ENCODE results near the gene WDR27. TPM values are rescaled to one million over a fixed set of nuclear protein-coding genes. Genes with fewer than 3 reads are reported as not detected.
"Not testable (repeated sequence)": the region's sequence is repeated elsewhere in the genome, so short reads cannot be mapped to it uniquely, and the experiment has no call there.

The WDR27 gene
- polyA plus RNA-seq, 3 donors, result 0.95 to 20.5 (median 2.0) TPM

- H3K4me2 ChIP-seq (replicated peaks; ENCODE audit: extremely low read depth, low read length, poor library complexity, severe bottlenecking); H3K4me3 ChIP-seq (replicated peaks in 1 of 3; ENCODE audit: low read depth in 2 of 3, low read length in 3 of 3); H3K27ac ChIP-seq (ENCODE audit: low read depth in 1 of 2, low read length in 2 of 2); H3K27me3 ChIP-seq (ENCODE audit: control insufficient read depth in 2 of 2, insufficient read depth in 2 of 2, low read length in 2 of 2); DNase-seq; H2AFZ ChIP-seq (ENCODE audit: insufficient read depth, low read depth, low read length, poor library complexity, severe bottlenecking); intact Hi-C loops (cut with micrococcal nuclease); H3K79me2 ChIP-seq (ENCODE audit: insufficient read depth, low read length); H3K27ac Mint-ChIP-seq; H3K27me3 Mint-ChIP-seq (ENCODE audit: low read depth in 3 of 3); H3K36me3 ChIP-seq (replicated peaks in 1 of 2; ENCODE audit: control insufficient read depth in 1 of 2, insufficient read depth in 2 of 2, low read length in 2 of 2); H3K4me1 Mint-ChIP-seq; H3K4me1 ChIP-seq (ENCODE audit: control insufficient read depth in 1 of 2, insufficient read depth in 2 of 2, low read length in 2 of 2); H3K9ac ChIP-seq (ENCODE audit: insufficient read depth, low read length, poor library complexity, severe bottlenecking); H3K4me3 Mint-ChIP-seq; H4K20me1 ChIP-seq (ENCODE audit: insufficient read depth, low read length); H3K36me3 Mint-ChIP-seq: not testable (repeated sequence)
- H3K9me3 ChIP-seq (replicated peaks in 1 of 2; ENCODE audit: control insufficient read depth in 1 of 2, insufficient read depth in 1 of 2, low read length in 2 of 2), result peaks cover 42 to 46% of the 10 kb centered on the region in 2 donors
- WGBS (ENCODE audit: insufficient coverage), result no CpG with 5 or more reads among the region's 2 CpGs
- peaks cover 16 to 48% (median 31%) of the 10 kb centered on the region in 7 donors for H3K9me3 Mint-ChIP-seq
Measured at GRCh38 chr6:169466256-169466655, 235.6 kb downstream of the WDR27 start.

GRCh38 chr6:169457762-169458161 lies 244.1 kb downstream of the WDR27 start:
- H3K4me3 ChIP-seq (replicated peaks in 1 of 3; ENCODE audit: low read depth in 2 of 3, low read length in 3 of 3), result no peak overlapping the region
- no peak for TF ChIP-seq CTCF (IDR thresholded peaks at IDR 0.05)
- no peaks in the 10 kb centered on the region for H3K79me2 ChIP-seq (ENCODE audit: insufficient read depth, low read length)
- peaks cover 14 to 32% of the 10 kb centered on the region in 2 donors for H3K9me3 ChIP-seq (replicated peaks in 1 of 2; ENCODE audit: control insufficient read depth in 1 of 2, insufficient read depth in 1 of 2, low read length in 2 of 2)
- H3K4me2 ChIP-seq (replicated peaks; ENCODE audit: extremely low read depth, low read length, poor library complexity, severe bottlenecking), result no peak overlapping the region
- Mint-ChIP-seq H3K27me3 (ENCODE audit: low read depth in 3 of 3) (peaks cover 0 to 2% (median 0%) of the 10 kb centered on the region in 3 donors), H3K27ac (no peak overlapping the region), H3K9me3 (peaks cover 12 to 25% (median 20%) of the 10 kb centered on the region in 7 donors), H3K4me1 (no peaks in the 10 kb centered on the region), H3K36me3 (no peaks in the 10 kb centered on the region), H3K4me3 (no peak overlapping the region)
- no peaks in the 10 kb centered on the region for H4K20me1 ChIP-seq (ENCODE audit: insufficient read depth, low read length)
- no peaks in the 10 kb centered on the region for H3K4me1 ChIP-seq (ENCODE audit: control insufficient read depth in 1 of 2, insufficient read depth in 2 of 2, low read length in 2 of 2)
- WGBS (ENCODE audit: insufficient coverage), result no CpG with 5 or more reads among the region's 5 CpGs
- intact Hi-C loops (cut with micrococcal nuclease), result no loop called here
- no peak overlapping the region for H3K27ac ChIP-seq (ENCODE audit: low read depth in 1 of 2, low read length in 2 of 2)
- H3K9ac ChIP-seq (ENCODE audit: insufficient read depth, low read length, poor library complexity, severe bottlenecking), result no peak overlapping the region
- no peak for DNase-seq
- no peaks in the 10 kb centered on the region for H3K27me3 ChIP-seq (ENCODE audit: control insufficient read depth in 2 of 2, insufficient read depth in 2 of 2, low read length in 2 of 2)
- no peak overlapping the region for H2AFZ ChIP-seq (ENCODE audit: insufficient read depth, low read depth, low read length, poor library complexity, severe bottlenecking)
- H3K36me3 ChIP-seq (replicated peaks in 1 of 2; ENCODE audit: control insufficient read depth in 1 of 2, insufficient read depth in 2 of 2, low read length in 2 of 2), result no peaks in the 10 kb centered on the region

Measured in CD14-positive monocyte (primary cell).